ENCODE data around the gene KLK8. TPM values are rescaled to one million over a fixed set of nuclear protein-coding genes. Genes with fewer than 3 reads are reported as not detected.
"Not testable (repeated sequence)": the region's sequence is repeated elsewhere in the genome, so short reads cannot be mapped to it uniquely, and the experiment has no call there.

The KLK8 gene
- polyA plus RNA-seq, 1 donor: not detected

DNA sequence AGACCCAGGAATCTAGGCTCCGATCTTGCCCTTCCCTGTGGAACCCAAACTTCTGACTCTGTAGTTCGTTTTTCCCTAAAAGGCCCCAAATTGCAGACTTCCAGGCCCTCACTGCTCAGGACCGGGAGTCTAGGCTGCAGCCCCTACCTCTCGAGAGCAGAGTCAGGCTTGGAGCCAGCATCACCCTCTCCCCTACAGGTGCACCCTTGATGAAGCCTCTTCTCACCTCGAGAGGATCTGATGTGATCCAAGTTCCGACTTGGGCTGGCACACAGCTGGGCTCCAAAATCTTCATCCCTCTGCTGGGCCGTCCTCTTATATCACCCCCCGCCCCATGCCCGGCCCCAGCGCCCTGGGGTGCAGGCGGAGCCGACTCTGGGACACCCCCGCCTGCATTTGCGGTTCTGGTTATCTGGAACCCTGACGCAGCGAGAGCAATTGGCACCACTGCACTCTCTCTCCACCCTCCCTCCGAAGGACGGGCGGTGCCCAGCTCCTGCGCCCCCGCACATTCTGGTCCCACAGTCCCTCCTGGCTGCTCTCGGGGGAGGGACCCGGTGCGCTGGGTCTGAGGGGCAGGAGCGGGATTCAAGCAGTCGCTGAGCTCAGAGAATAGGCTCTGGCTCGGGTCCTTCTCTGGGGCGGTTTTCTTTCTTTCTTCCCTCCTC, 17.6 kb downstream of the KLK8 start, which contains the start of gene KLK7:
TSS of gene KLK7 (minus strand) at position 293 of the 668 bp plus-strand sequence. CDS start 1,518 bp downstream, outside the sequence.
- no peak for DNase-seq (ENCODE audit: low read depth)

DNA sequence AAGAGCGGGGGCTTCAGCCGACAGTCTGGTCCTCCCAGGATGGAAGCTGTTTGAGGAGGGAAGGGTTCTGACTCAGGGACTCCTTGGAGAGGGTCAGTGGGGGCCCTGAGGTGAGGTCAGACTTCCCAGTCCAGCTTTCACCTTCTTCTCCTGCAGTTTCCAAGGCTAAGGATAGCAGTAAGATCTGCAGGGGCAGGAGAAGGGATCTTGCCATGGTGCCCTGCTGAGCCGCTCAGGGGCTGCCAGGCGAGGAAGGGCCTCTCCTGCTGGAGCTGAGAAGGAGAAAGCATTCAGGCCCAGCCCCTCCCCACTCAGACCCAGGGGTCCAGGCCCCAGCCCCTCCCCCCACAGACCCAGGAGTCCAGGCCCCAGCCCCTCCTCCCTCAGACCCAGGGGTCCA, 19.2 kb downstream of the KLK8 start:
- DNase-seq (ENCODE audit: low read depth): no peak

DNA sequence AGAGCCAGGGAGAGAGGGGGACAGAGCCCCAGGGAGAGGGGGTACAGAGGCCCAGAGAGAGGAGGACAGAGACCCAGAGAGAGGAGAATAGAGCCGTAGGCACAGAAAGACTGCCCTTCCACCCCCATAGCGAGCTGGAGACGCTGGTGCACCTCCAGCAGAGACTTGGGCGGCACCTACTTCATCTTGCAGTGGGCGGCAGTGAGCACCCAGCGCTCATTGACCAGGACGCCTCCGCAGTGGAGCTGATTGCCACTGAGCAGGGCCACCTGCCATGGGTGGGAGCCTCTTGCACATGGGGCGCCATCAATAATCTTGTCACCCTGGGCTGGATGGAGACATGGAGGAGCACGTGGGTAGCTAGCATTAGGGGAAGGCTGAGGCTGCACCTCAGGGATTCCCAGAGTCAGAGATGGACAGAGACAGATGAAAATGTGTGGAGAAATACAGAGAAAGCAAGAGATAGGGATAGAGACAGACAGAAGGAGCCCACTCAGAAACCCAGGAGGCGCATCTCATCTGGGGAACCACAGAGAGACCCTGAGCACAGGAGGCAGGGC, 19.7 kb downstream of the KLK8 start:
- DNase-seq (ENCODE audit: low read depth): no peak

DNA sequence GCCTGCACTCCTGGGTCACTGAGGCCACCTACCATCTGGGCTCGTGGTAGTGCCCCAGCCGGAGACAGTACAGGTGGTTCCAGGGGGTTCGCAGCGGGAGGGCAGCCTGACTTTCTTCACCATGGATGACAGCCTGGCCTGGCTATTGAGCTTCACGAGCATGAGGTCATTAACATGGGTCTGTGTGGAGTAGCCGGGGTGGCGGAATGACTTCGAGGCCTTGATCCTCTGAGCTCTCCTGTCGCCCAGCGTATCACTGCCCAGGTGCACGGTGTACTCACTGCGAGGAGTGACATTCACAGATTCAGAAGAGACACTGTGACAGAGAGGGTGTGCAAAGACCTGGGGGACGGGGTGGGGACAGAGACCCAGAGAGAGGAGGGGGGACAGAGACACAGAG, 21.2 kb downstream of the KLK8 start:
- DNase-seq (ENCODE audit: low read depth): no peak

DNA sequence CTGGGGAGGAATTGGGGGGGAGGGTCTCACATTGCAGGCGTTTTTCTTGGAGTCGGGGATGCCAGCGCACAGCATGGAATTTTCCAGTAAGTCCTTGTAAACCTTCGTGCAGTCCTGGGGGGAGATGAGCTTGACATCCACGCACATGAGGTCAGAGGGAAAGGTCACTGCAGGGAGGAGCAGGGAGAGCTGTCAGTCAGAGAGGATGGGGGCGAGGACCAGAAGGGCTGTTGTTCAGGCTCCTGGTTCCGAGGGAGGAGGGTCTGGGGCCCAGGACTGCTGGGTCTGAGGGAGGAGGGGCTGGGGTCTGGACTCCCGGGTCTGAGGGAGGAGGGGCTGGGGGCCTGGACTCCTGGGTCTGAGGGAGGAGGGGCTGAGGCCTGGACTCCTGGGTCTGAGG, 21.6 kb downstream of the KLK8 start:
- no peak for DNase-seq (ENCODE audit: low read depth)

DNA sequence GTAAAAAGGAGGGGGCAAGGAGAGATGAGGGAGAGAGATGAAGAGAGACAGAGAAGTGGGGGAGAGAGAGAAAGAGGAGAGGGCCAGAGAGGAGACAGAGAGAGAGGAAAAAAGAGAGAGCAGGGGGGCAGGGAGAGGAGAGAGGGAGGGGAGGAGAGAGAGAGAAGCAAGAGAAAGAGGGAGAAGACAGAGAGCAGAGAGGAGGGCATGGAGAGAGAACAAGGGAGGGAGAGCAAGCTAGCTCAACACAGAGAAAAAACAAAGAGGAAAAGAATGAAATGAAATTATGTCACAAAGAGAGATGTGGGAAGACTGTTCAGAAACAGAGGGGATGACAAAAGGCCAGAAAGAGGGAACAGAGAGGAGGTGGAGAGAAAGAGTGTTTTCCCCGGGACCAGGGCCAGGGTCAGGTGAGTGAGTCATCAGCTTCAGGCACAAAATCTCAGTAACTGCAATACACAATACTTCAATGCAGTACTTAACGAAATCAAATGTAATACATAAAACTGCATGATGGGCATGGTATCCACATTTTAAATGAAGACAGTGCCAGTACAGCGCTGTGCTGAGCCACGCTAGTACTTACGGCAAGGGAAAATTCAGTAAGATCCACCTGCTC, 22.5 kb downstream of the KLK8 start:
- no peak for DNase-seq (ENCODE audit: low read depth)

DNA sequence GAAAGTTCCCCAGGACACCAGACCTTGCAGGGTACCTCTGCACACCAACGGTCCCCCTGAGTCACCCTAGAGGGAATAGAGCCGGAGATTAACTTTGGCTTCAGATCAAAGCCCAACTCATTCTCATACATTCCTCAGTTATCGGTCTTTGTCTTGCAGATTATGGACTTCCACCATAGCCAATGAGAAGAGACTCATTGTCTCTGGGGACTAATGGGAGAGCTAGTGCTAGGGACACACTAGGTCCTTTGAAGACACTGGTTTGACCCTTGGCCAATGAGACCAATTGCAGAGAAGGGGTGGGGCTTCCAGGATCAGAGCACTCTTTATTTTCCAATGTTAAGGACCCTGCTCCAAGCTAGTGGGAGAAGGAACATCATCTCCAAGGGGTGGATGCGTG, 23.8 kb downstream of the KLK8 start:
- DNase-seq (ENCODE audit: low read depth): no peak

DNA sequence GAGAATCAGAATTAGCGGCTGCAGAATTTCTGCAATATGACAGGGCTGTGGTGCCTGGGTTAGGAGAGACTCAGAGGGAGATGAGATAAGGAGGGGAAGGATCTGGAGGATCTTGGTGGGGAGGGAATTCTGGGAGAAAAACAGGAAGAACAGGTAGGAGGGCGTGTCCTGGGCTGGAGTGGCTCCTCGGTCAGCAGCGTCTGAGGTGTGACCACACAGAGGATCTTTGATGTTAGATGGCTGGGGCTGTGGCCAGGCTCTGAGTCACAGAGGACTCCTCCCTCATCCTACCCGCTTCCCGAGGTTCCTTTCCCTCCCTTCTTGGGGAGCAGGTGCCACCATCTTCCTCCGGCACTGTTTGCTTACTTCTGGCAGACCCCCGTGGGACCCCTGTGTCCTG, 25.6 kb downstream of the KLK8 start:
- DNase-seq (ENCODE audit: low read depth): no peak

DNA sequence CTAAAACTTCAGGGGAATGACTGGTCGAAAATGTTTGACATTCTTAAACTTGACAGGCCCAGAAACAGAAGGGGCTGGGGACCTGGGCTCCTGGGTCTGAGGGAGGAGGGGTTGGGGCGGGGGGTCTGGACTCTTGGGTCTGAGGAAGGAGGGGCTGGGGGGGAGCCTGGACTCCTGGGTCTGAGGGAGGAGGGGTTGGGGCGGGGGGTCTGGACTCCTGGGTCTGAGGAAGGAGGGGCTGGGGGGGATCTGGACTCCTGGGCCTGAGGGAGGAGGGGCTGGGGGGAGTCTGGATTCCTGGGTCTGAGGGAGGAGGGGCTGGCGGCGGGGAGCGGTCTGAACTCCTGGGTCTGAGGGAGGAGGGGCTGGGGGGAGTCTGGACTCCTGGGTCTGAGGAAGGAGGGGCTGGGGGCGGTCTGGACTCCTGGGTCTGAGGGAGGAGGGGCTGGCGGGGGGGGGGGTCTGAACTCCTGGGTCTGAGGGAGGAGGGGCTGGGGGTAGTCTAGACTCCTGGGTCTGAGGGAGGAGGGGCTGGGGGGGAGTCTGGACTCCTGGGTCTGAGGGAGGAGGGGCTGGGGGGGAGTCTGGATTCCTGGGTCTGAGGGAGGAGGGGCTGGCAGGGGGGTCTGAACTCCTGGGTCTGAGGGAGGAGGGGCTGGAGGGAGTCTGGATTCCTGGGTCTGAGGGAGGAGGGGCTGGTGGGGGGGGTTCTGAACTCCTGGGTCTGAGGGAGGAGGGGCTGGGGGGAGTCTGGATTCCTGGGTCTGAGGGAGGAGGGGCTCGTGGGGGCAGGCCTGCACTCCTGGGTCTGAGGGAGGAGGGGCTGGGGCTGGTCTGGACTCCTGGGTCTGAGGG, 26.5 kb downstream of the KLK8 start:
- no peak for DNase-seq (ENCODE audit: low read depth)

DNA sequence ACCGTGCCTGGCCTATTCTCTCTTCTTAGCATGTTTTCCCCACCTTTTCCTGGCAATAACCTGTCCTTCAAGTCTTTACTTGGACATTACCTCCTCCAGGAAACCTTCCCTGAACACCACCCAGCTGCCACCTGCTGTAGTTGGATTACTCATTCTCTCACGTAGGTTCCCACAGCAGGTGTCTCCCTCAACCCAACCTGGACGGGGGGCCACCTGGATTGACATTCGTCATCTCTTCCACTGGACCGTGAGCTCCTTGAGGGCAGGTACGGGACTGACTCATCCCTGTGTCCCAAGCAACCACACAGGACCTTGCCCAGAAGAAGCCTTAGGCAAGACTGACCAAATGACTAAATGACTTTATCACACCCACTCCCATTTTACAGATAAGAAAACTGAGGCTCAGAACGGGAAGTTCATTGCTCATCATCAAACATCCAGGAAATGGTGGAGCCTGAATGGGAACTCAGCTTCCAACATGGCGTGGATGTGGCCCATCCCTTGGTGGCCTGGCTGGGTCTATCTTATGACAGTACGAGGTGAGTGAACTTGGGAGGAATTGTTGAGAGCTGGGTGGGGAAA, 28.5 kb downstream of the KLK8 start:
- DNase-seq (ENCODE audit: low read depth): no peak

DNA sequence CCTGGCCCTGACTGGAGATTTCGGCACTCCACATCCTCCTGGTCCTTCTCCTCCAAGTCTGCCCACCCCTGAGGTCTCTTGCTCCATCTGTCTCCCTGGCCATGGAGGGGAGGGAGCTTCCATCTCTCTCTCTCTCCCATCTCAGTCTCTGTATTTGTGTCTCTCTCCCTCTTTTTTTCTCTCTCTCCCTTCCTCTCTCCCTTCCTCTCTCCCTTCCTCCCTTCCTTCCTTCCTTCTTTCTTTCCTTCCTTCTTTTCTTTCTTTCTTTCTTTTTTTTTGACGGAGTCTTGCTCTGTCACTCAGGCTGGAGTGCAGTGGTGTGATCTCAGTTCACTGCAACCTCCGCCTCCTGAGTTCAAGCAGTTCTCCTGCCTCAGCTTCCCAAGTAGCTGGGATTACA, 31.6 kb downstream of the KLK8 start:
- DNase-seq (ENCODE audit: low read depth): not testable (repeated sequence)

DNA sequence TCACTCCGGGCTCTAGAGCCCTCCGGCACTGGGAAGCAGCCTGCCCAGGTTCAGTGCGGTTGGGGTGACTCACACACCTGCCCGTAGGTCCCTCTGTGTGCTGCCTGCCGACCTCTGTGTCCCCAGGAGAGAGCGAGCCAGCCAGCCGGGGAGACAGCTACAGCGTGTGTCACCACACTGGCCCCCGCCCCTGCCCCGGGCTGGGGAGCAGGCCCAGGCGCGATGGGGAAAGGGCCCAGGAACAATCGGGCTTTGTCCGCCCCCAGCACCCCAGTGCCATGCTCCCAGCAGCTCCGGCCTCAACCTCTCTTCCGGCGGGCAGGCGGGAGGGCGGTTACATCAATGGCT, 32.0 kb downstream of the KLK8 start, which contains the start of gene KLK6:
TSS of gene KLK6 (minus strand) at position 179 of the 348 bp plus-strand sequence. CDS start 1,487 bp downstream, outside the sequence.
- DNase-seq (ENCODE audit: low read depth): no peak

DNA sequence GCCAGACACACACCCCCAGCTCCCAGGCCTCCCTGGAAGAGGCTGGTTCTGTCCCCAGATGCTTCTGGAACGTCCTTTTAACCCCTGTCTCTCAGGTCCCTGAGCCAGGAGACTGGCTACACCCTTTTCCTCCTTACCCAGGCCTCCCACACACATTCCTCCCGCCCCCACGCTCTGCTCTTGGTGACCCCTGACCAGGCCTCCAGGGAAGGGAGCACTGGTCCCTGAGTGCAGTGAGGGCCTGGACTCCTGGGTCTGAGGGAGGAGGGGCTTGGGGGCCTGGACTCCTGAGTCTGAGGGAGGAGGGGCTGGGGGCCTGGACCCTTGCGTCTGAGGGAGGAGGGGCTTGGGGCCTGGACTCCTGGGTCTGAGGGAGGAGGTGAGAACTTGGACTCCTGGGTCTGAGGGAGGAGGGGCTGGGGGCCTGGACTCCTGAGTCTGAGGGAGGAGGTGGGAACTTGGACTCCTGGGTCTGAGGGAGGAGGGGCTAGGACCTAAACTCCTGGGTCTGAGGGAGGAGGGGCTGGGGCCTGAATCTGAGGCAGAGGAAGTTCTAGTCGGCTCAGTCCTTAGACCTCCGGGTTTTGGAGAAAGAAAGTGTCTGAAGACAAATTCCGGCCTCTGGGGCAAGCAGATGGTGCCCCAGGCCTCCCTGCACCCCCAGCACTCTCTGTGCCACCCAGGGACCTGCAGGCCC, 32.5 kb downstream of the KLK8 start:
- DNase-seq (ENCODE audit: low read depth): no peak

DNA sequence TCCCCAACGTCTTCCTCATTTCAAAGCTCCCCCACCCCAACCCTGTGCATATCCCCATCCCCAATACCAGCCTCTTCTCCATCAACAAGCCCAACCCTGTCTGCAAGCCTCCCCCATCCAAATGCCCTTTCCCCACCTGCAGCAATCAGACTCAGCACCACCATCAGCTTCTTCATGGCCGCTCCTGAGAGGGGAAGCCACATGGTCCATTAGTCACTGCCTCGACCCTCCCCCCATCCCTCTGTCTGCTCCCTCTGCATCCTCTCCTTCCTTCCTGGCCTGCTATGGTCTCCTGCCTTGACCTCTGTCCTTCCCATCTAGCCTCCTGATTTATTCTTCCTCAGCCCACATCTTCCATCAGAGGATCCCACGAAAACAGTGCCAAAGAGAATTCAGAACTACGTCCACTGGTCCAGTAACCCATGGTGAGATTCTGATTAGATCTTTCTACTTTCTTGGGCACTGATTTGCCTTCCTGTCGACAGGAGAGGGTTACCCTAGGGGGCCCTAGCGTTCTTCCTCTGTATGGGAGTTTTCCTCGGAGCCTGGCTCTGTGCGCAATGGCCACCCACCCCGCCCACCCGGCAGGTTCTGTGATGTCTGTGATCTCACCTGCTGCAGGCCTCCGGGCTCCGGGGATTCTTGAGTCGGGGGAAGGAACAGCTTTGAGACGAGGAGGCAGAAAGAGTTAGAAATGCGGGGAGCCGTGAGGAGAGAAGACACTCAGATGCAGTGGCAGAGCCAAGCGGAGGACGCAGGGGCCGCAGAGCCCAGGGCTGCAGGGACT, 33.3 kb downstream of the KLK8 start:
- DNase-seq (ENCODE audit: low read depth): no peak

DNA sequence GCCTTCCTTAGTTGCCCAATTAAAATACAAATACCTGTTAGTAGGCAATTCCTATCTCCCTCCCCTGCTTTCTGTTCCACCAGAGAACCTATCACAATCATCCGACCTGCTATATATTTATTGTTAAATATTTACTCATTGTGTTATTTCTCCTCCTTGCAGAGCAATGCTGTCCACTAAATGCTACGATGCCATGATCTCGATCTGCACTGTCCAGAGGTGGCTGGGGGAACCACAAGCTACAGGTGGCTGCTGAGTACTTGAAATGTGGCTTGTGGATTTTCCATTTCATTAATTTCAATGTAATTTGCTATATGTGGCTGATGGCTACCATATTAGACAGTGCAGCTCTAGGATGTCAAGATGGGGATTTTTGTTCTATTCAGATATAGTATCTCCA, 37.1 kb downstream of the KLK8 start:
- no peak for DNase-seq (ENCODE audit: low read depth)

DNA sequence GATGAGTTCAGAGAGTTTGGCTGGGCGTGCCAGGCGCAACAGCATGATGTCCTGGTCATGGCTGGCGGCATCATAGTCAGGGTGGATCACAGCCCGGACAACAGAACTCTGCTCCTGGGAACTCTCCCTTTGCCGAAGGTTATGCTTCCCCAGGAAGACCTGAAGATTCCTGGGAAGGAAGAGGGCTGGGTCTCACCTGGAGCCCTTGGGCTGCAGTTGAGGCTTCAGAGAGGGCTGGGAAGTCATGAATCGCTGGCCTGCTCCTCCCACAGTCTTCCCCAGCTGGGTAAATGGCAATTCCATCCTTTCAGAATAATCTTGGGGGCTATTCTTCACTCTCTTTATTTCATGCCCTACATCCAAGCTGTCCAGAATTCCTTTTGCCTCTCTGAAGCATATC, 38.0 kb downstream of the KLK8 start:
- no peak for DNase-seq (ENCODE audit: low read depth)

DNA sequence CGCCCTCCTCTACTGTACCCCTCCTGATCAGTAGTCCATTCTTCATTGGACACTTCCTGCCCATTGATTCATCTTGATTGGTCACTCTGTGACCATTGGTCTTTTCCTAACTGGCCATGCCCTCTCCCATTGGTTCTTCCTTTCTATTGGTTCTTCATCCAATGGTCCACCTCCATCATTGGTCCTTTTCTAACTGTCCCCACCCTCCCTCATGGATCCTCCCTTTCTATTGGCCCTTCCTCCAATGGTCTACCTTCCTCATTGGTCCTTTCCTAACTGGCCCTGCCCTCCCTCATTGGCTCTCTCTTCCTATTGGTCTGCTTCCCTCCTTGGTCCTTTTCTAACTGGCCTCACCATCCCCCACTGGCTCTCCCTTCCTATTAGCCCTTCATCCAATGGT, 39.2 kb downstream of the KLK8 start:
- no peak for DNase-seq (ENCODE audit: low read depth)

DNA sequence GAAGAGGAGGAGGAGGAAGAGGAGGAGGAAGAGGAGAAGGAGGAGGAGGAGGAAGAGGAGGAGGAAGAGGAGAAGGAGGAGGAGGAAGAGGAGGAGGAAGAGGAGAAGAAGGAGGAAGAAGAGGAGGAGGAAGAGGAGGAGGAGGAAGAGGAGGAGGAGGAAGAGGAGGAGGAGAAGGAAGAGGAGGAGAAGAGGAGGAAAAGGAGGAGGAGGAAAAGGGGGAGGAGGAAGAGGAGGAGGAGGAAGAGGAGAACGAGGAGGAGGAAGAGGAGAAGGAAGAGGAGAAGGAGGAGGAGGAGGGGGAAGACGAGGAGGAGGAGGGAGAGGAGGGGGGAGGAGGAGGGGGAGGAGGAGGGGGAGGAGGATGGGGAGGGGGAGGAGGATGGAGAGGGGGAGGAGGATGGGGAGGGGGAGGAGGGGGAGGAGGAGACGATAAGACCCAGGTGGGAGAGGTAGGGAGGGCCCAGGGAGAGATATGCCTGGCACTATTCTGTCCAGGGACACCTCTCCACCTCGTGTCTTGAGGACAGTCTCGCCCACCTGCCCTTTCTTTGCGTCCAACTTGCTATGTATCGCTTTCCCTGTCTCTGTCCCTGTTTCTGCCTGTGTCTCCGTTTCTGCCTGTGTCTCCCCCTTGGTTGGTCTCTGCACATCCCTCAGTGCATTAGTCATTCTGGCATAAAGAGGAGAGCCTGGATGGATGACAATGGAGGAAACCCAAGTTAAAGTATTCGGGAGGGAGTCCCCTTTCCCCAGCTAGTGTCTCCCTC, 41.5 kb downstream of the KLK8 start:
- no peak for DNase-seq (ENCODE audit: low read depth)

DNA sequence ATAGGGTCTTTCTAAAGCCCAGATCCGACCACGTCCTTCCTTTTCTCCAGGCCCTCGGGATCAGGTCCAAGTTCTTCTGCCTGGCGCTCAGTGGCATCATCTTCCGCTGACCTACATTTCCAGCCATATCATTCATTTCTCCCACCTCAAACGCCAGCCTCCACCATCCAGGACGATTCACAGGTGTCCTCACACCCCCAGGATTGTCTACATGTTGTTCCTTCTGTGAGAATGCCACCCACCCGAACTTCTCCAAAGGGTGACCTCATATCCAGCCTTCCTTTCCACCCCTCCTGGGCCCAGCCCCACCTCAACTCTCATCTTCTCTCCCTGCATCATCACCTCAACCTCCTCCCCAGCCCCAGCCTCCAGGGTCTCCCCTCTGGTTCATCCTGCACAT, 43.8 kb downstream of the KLK8 start:
- DNase-seq (ENCODE audit: low read depth): no peak

DNA sequence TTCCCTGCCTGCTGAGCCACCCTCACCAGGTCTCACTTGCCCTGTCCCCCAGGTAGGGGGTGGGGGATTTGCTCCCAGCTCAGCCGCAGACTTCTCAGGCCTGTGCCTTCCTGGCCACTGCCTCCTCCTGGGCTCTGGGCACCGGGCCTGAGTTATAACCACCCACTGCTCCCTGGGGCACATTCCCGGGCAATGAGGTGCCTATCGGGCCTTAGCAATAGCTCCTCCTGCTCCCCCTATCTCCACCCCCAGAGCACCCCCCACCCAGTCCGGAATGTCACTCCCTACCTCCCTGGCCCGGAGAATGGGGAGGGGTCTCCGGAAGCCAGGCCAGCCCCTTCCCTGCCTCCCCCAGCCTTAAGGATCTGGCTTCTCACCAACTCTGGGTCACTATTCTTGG, 48.5 kb downstream of the KLK8 start, which contains the start of gene KLK5:
TSS of gene KLK5 (minus strand) at position 129 of the 400 bp plus-strand sequence. CDS start 381 bp downstream, outside the sequence.
- no peak for DNase-seq (ENCODE audit: low read depth)
